ENCODE results near the gene ERBB4.

DNA sequence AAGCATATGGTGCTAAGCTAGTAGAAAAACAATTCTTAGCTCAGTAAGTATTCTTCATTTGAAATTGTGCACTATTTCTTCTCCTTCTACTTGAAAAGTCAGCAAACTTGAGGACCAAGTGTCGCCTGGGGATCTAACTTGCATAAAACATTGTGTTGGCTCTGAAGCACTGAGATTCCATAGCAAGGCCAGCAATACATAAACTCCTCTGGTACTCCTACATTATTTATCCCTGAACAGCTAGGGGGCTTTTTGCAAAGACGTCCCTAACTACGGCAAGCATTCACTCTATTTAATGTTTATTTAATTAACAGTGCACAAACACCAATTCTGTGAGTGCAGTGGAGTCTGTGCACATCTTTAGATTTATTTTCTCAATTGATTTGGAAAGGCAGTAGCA is 392.2 kb downstream of the ERBB4 start:
- TF ChIP-seq, protein P1, sequence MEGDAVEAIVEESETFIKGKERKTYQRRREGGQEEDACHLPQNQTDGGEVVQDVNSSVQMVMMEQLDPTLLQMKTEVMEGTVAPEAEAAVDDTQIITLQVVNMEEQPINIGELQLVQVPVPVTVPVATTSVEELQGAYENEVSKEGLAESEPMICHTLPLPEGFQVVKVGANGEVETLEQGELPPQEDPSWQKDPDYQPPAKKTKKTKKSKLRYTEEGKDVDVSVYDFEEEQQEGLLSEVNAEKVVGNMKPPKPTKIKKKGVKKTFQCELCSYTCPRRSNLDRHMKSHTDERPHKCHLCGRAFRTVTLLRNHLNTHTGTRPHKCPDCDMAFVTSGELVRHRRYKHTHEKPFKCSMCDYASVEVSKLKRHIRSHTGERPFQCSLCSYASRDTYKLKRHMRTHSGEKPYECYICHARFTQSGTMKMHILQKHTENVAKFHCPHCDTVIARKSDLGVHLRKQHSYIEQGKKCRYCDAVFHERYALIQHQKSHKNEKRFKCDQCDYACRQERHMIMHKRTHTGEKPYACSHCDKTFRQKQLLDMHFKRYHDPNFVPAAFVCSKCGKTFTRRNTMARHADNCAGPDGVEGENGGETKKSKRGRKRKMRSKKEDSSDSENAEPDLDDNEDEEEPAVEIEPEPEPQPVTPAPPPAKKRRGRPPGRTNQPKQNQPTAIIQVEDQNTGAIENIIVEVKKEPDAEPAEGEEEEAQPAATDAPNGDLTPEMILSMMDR (IDR thresholded peaks at IDR 0.05): no peak
- TF ChIP-seq POLR2AphosphoS5 (IDR thresholded peaks at IDR 0.05; ENCODE audit: low read depth, low read length) (no peak), SIN3A (IDR thresholded peaks at IDR 0.05; ENCODE audit: borderline replicate concordance, insufficient read depth, low read depth, low read length) (no peak)
- TF ChIP-seq, protein P2, sequence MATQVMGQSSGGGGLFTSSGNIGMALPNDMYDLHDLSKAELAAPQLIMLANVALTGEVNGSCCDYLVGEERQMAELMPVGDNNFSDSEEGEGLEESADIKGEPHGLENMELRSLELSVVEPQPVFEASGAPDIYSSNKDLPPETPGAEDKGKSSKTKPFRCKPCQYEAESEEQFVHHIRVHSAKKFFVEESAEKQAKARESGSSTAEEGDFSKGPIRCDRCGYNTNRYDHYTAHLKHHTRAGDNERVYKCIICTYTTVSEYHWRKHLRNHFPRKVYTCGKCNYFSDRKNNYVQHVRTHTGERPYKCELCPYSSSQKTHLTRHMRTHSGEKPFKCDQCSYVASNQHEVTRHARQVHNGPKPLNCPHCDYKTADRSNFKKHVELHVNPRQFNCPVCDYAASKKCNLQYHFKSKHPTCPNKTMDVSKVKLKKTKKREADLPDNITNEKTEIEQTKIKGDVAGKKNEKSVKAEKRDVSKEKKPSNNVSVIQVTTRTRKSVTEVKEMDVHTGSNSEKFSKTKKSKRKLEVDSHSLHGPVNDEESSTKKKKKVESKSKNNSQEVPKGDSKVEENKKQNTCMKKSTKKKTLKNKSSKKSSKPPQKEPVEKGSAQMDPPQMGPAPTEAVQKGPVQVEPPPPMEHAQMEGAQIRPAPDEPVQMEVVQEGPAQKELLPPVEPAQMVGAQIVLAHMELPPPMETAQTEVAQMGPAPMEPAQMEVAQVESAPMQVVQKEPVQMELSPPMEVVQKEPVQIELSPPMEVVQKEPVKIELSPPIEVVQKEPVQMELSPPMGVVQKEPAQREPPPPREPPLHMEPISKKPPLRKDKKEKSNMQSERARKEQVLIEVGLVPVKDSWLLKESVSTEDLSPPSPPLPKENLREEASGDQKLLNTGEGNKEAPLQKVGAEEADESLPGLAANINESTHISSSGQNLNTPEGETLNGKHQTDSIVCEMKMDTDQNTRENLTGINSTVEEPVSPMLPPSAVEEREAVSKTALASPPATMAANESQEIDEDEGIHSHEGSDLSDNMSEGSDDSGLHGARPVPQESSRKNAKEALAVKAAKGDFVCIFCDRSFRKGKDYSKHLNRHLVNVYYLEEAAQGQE (IDR thresholded peaks at IDR 0.05; ENCODE audit: insufficient read depth in 1 of 2, low read depth in 2 of 2, low read length in 1 of 2): no peak
